ENCODE measurements around the gene LPP. TPM values are rescaled to one million over a fixed set of nuclear protein-coding genes. Genes with fewer than 3 reads are reported as not detected.

LPP gene
- total and polyA plus RNA-seq, 2 donors from 2014 or later: 6.7 to 233 TPM

DNA sequence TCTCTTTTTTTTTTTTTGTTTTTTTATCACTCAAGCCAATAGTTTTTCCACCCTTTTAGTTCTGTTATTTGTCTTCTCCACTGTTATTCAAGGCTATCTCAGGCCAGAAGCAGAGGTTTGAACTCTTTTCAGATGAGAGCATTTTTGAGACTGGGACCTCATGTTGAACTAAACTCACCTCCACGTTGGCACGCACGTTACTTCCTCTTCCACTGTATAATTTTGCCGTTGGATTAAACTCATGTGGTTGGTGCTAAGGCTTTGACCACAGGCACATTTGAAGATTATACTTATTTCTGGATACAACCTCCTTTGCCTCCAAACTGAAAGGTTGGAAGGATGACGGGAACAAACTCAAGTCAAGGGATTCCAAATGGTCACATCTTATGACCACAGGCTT is 516.5 kb downstream of the LPP start:
- Histone ChIP-seq H3K4me3 (ENCODE audit: low read length in 3 of 3) (no peak overlapping the region), H3K9me3 (ENCODE audit: control insufficient read depth in 2 of 3, insufficient read depth in 1 of 3, low read length in 3 of 3) (no peaks in the 10 kb centered on the region), H3K36me3 (ENCODE audit: control insufficient read depth in 2 of 3, insufficient read depth in 3 of 3, low read length in 3 of 3) (no peaks in the 10 kb centered on the region), H3K9ac (ENCODE audit: low read length in 3 of 3) (no peak overlapping the region), H3K27ac (ENCODE audit: low read depth in 2 of 2, low read length in 2 of 2) (no peak overlapping the region), H3K27me3 (ENCODE audit: control insufficient read depth, insufficient read depth, low read length) (no peaks in the 10 kb centered on the region), H3K4me1 (ENCODE audit: control insufficient read depth in 2 of 3, insufficient read depth in 2 of 3, low read depth in 1 of 3, low read length in 3 of 3) (peaks cover 0 to 2% (median 0%) of the 10 kb centered on the region in 3 donors)
- intact Hi-C loops (cut with DNase I): no loop called here
- TF ChIP-seq, protein P1, sequence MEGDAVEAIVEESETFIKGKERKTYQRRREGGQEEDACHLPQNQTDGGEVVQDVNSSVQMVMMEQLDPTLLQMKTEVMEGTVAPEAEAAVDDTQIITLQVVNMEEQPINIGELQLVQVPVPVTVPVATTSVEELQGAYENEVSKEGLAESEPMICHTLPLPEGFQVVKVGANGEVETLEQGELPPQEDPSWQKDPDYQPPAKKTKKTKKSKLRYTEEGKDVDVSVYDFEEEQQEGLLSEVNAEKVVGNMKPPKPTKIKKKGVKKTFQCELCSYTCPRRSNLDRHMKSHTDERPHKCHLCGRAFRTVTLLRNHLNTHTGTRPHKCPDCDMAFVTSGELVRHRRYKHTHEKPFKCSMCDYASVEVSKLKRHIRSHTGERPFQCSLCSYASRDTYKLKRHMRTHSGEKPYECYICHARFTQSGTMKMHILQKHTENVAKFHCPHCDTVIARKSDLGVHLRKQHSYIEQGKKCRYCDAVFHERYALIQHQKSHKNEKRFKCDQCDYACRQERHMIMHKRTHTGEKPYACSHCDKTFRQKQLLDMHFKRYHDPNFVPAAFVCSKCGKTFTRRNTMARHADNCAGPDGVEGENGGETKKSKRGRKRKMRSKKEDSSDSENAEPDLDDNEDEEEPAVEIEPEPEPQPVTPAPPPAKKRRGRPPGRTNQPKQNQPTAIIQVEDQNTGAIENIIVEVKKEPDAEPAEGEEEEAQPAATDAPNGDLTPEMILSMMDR (IDR thresholded peaks at IDR 0.05; ENCODE audit: borderline replicate concordance, extremely low read depth, insufficient read depth): no peak
- FAIRE-seq (no peak), DNase-seq (no peak)

DNA sequence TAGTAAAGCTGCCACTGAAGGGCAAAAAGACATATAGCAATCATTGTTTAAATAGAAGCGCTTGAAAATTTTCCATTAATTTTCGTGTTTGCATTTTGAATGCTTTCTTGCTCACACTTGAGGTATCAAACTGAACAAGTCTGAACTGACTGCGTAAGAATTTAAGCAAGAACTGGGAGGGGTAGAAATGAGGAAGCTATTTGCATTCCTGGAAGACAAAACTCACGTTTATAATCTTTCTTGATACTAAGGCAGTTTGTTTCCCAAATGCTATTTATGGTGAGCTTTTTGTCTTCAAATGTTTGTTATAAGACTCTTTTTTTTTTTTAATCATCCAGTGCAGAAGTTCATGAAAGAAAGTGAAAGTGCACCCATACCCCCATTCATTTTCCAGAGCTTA is 518.0 kb downstream of the LPP start:
- Histone ChIP-seq H3K27me3 (ENCODE audit: control insufficient read depth, insufficient read depth, low read length) (no peaks in the 10 kb centered on the region), H3K9ac (ENCODE audit: low read length in 3 of 3) (no peak overlapping the region), H3K4me3 (ENCODE audit: low read length in 3 of 3) (peak overlapping the region in 1 of 3 donors; percentile 11), H3K27ac (ENCODE audit: low read depth in 2 of 2, low read length in 2 of 2) (no peak overlapping the region), H3K9me3 (ENCODE audit: control insufficient read depth in 2 of 3, insufficient read depth in 1 of 3, low read length in 3 of 3) (no peaks in the 10 kb centered on the region), H3K36me3 (ENCODE audit: control insufficient read depth in 2 of 3, insufficient read depth in 3 of 3, low read length in 3 of 3) (no peaks in the 10 kb centered on the region), H3K4me1 (ENCODE audit: control insufficient read depth in 2 of 3, insufficient read depth in 2 of 3, low read depth in 1 of 3, low read length in 3 of 3) (peaks cover 0 to 2% (median 0%) of the 10 kb centered on the region in 3 donors)
- FAIRE-seq: no peak
- intact Hi-C loops (cut with DNase I): no loop called here
- DNase-seq: no peak
- TF ChIP-seq, protein P1 (IDR thresholded peaks at IDR 0.05; ENCODE audit: borderline replicate concordance, extremely low read depth, insufficient read depth): no peak

DNA sequence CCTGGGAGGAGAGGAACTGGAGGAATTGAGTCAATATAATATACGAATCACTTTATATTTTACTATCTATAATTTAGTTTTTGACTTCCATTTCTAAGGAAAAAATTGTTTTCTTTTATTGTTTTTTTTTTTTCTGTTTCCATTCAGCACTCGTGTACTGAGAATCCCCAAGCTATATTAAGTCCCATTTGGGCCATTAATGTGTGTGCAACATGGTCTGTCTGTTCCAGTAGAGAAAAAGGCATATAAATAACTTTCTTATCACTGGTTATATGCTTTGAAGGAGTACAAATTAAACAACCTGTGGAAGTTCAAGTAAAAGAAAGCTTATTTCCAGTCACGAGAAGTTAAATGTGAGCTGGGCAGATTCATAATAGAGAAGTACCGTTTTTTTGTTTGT is 518.9 kb downstream of the LPP start:
- TF ChIP-seq, protein P1 (IDR thresholded peaks at IDR 0.05; ENCODE audit: borderline replicate concordance, extremely low read depth, insufficient read depth): no peak
- intact Hi-C loops (cut with DNase I): no loop called here
- H3K27me3 ChIP-seq (ENCODE audit: control insufficient read depth, insufficient read depth, low read length): no peaks in the 10 kb centered on the region
- H3K4me3 ChIP-seq (ENCODE audit: low read length in 3 of 3): no peak overlapping the region
- DNase-seq (no peak), FAIRE-seq (no peak)
- no peaks in the 10 kb centered on the region for H3K36me3 ChIP-seq (ENCODE audit: control insufficient read depth in 2 of 3, insufficient read depth in 3 of 3, low read length in 3 of 3)
- H3K27ac ChIP-seq (ENCODE audit: low read depth in 2 of 2, low read length in 2 of 2): no peak overlapping the region
- H3K4me1 ChIP-seq (ENCODE audit: control insufficient read depth in 2 of 3, insufficient read depth in 2 of 3, low read depth in 1 of 3, low read length in 3 of 3): peaks cover 0 to 2% (median 0%) of the 10 kb centered on the region in 3 donors
- no peak overlapping the region for H3K9ac ChIP-seq (ENCODE audit: low read length in 3 of 3)
- H3K9me3 ChIP-seq (ENCODE audit: control insufficient read depth in 2 of 3, insufficient read depth in 1 of 3, low read length in 3 of 3): no peaks in the 10 kb centered on the region

DNA sequence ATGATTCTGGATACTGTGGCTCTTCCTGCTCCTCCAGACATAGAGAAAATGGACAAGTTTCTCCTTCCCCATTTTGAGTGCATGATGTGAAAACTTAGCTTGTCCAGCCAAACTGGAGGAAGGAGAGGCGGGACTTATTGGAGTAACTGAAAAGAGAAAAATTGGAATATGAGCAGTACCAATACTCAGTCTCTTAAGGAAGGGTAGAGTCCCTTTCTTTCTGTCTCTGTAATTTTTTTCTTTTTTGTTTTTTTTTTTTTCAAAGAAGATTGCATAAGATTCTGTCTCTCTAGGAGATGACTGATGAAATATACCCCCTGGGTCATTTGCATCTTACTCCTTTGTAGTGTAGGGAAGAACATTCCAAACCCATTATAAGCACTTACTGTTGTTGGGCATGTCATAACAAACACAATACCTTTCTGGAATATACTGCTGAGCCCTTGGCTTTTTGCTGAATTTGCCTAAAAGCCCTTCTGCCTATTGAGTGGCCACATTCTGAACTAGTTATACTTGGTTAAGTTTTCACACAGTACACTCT is 519.8 kb downstream of the LPP start:
- DNase-seq (no peak), FAIRE-seq (no peak)
- Histone ChIP-seq H3K9ac (ENCODE audit: low read length in 3 of 3) (no peak overlapping the region), H3K4me1 (ENCODE audit: control insufficient read depth in 2 of 3, insufficient read depth in 2 of 3, low read depth in 1 of 3, low read length in 3 of 3) (peaks cover 0 to 2% (median 0%) of the 10 kb centered on the region in 3 donors), H3K27ac (ENCODE audit: low read depth in 2 of 2, low read length in 2 of 2) (no peak overlapping the region), H3K4me3 (ENCODE audit: low read length in 3 of 3) (no peak overlapping the region), H3K9me3 (ENCODE audit: control insufficient read depth in 2 of 3, insufficient read depth in 1 of 3, low read length in 3 of 3) (no peaks in the 10 kb centered on the region), H3K27me3 (ENCODE audit: control insufficient read depth, insufficient read depth, low read length) (no peaks in the 10 kb centered on the region), H3K36me3 (ENCODE audit: control insufficient read depth in 2 of 3, insufficient read depth in 3 of 3, low read length in 3 of 3) (no peaks in the 10 kb centered on the region)
- TF ChIP-seq, protein P1 (IDR thresholded peaks at IDR 0.05; ENCODE audit: borderline replicate concordance, extremely low read depth, insufficient read depth): no peak
- intact Hi-C loops (cut with DNase I): no loop called here

Measured in kidney (tissue), 14 donors.